ENCODE results near the gene FOXG1. TPM values are rescaled to one million over a fixed set of nuclear protein-coding genes. Genes with fewer than 3 reads are reported as not detected.

The FOXG1 gene
- total RNA-seq, 1 experiment from 2014 or later, result not detected

- Histone ChIP-seq H3K9me2 (replicated peaks; ENCODE audit: low read length) (no peaks in the 10 kb centered on the region), H3K4me2 (ENCODE audit: low read length) (no peak overlapping the region), H2AFZ (ENCODE audit: low read length) (no peak overlapping the region), H3K9ac (ENCODE audit: low read length) (no peak overlapping the region), H3K4me3 (ENCODE audit: low read length) (no peak overlapping the region), H4K20me1 (ENCODE audit: low read length) (0 out of 2 replicates have a peak, but pooled peaks cover 7% of the 10 kb centered on the region), H3F3A (ENCODE audit: low read length, unreplicated experiment) (no peaks in the 10 kb centered on the region), H3K27ac (ENCODE audit: low read length) (no peak overlapping the region), H3K79me2 (ENCODE audit: low read length) (no peaks in the 10 kb centered on the region), H3K4me1 (ENCODE audit: insufficient read depth, low read length) (peaks cover 4% of the 10 kb centered on the region; the same call in 1 of the 2 replicates), H3K36me3 (ENCODE audit: low read depth, low read length) (no peaks in the 10 kb centered on the region), H3K27me3 (ENCODE audit: low read length) (peaks cover 96% of the 10 kb centered on the region), H3K9me3 (ENCODE audit: low read length) (no peaks in the 10 kb centered on the region)
- POLR2A ChIA-PET (ENCODE audit: unreplicated experiment), result no interaction called here
- no TSS peak for BruUV-seq (replicated peaks)
- CTCF ChIA-PET, result interaction anchor here (0.7 kb wide), 1 partner anchor 11 kb away, joined by 10 read pairs; no protein-coding TSS in a partner anchor
- no peak for DNase-seq
- no peak; the same call in 1 of the 2 replicates for TF ChIP-seq EZH2phosphoT487 (IDR thresholded peaks at IDR 0.05; ENCODE audit: borderline replicate concordance, low read length)
- no peak for TF ChIP-seq CTCF (conservative IDR thresholded peaks at IDR 0.05; ENCODE audit: low read depth, low read length)
- TF ChIP-seq EZH2 (IDR thresholded peaks at IDR 0.05; ENCODE audit: low read length, unreplicated experiment), result no peak
- intact Hi-C loops (cut with micrococcal nuclease), result loop anchor here (5.0 kb wide), 2 partner anchors 258 to 758 kb away; no protein-coding TSS in a partner anchor
- no peak for ATAC-seq
Observed at GRCh38 chr14:28758885-28759652, 7.5 kb upstream of the FOXG1 start.

DNA sequence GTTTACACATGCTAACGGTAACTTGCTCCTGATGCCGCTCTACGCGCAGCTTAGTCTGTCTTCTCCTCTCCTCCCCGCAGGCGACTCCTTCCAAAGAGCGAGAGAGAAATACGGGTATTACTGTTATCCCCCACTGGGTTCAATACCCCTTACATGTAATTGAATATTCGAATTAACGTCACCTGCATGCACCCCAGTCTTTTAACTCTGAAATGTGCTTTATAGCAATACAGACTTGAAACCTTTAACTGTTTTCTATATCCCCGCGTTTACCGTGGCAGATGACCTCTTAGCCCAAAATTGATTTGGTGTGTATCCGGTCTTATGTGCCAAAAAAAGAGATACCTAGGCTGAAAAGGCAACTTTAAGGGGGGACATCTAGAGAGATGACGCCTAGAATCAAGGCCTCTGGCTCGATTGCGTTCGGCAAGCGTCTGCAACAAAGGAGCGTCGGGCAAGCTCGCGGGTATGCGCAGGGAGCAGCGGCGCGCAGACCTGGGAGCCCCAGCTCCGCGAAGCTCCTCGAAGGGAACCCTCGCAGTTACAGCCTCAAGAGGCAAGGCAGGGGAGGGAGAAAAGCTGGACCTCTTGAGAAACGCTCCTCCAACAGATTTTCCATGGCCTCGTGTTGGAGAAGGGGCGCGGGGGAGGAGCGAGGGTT lies 6.8 kb upstream of the FOXG1 start:
- no peaks in the 10 kb centered on the region for H3K9me2 ChIP-seq (replicated peaks; ENCODE audit: low read length)
- CTCF ChIA-PET, result interaction anchor here (0.7 kb wide), 1 partner anchor 12 kb away, joined by 10 read pairs; no protein-coding TSS in a partner anchor
- H3K36me3 ChIP-seq (ENCODE audit: low read depth, low read length), result no peaks in the 10 kb centered on the region
- H2AFZ ChIP-seq (ENCODE audit: low read length), result no peak overlapping the region
- no peak overlapping the region for H3K4me3 ChIP-seq (ENCODE audit: low read length)
- H3K4me2 ChIP-seq (ENCODE audit: low read length), result no peak overlapping the region
- ATAC-seq (no peak), DNase-seq (no peak)
- H3K9ac ChIP-seq (ENCODE audit: low read length), result no peak overlapping the region
- no peaks in the 10 kb centered on the region for H3F3A ChIP-seq (ENCODE audit: low read length, unreplicated experiment)
- H3K4me1 ChIP-seq (ENCODE audit: insufficient read depth, low read length), result peaks cover 4% of the 10 kb centered on the region; the same call in 1 of the 2 replicates
- intact Hi-C loops (cut with micrococcal nuclease), result loop anchor here (5.0 kb wide), 2 partner anchors 258 to 758 kb away; no protein-coding TSS in a partner anchor
- no peak for TF ChIP-seq EZH2 (IDR thresholded peaks at IDR 0.05; ENCODE audit: low read length, unreplicated experiment)
- TF ChIP-seq EZH2phosphoT487 (IDR thresholded peaks at IDR 0.05; ENCODE audit: borderline replicate concordance, low read length), result no peak
- TF ChIP-seq CTCF (conservative IDR thresholded peaks at IDR 0.05; ENCODE audit: low read depth, low read length), result no peak
- BruUV-seq (replicated peaks), result no TSS peak
- peaks cover 98% of the 10 kb centered on the region for H3K27me3 ChIP-seq (ENCODE audit: low read length)
- POLR2A ChIA-PET (ENCODE audit: unreplicated experiment), result no interaction called here
- no peak overlapping the region for H3K27ac ChIP-seq (ENCODE audit: low read length)
- no peaks in the 10 kb centered on the region for H3K9me3 ChIP-seq (ENCODE audit: low read length)
- 0 out of 2 replicates have a peak, but pooled peaks cover 7% of the 10 kb centered on the region for H4K20me1 ChIP-seq (ENCODE audit: low read length)
- H3K79me2 ChIP-seq (ENCODE audit: low read length), result no peaks in the 10 kb centered on the region

Data from PC-3 (cell line).